HG03342 (cell line): Measurements from ENCODE around the gene MRPS5.
A peak's percentile ranks its signal among the peaks of the same experiment; 100 is the strongest.
"Not testable (repeated sequence)": the region's sequence is repeated elsewhere in the genome, so short reads cannot be mapped to it uniquely, and the experiment has no call there.

Experiments
- ATAC-seq: cut with Tn5 transposase; IDR thresholded peaks from one replicate; pipeline ENCODE4 v1.9.1; 2021; ENCODE audit warnings: mild to moderate bottlenecking, moderate library complexity; ENCODE audit not compliant: unreplicated experiment

Gene MRPS5

DNA sequence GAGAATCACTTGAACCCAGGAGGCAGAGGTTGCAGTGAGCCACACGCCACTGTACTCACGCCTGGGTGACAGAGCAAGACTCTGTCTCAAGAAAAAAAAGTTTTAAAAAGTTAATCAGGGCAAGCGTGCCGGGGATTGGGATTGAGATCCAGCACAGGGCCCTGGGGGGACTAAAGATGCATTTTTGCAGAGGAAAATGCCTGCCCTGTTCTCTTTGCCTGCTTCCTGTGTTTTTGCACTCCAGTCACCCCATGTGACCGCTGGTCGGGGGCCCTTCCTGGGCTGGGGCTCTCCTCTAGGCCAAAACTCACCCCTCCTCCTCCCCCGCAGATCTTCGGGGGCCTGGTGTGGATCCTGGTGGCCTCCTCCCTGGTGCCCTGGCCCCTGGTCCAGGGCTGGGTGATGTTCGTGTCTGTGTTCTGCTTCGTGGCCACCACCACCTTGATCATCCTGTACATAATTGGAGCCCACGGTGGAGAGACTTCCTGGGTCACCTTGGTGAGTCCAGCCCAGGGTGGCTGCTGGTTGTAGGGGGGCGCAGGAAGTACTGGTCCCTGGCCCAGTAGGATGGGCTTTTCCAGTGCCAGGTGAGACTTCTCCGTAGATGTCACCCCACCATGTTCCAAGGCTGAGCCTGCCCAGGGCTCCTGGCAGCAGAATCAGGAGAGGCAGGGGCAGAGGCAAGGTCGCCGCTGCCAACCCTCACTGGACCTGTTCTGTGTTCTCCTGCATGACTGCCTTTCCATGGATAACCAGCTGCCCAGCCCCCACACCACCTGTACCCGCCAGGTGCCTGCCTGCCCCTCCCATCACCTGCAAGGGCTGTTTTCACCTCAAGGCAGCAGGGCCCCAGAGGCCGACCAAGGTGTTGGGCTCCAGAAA is 73.7 kb downstream of the MRPS5 start:
- no peak for ATAC-seq

DNA sequence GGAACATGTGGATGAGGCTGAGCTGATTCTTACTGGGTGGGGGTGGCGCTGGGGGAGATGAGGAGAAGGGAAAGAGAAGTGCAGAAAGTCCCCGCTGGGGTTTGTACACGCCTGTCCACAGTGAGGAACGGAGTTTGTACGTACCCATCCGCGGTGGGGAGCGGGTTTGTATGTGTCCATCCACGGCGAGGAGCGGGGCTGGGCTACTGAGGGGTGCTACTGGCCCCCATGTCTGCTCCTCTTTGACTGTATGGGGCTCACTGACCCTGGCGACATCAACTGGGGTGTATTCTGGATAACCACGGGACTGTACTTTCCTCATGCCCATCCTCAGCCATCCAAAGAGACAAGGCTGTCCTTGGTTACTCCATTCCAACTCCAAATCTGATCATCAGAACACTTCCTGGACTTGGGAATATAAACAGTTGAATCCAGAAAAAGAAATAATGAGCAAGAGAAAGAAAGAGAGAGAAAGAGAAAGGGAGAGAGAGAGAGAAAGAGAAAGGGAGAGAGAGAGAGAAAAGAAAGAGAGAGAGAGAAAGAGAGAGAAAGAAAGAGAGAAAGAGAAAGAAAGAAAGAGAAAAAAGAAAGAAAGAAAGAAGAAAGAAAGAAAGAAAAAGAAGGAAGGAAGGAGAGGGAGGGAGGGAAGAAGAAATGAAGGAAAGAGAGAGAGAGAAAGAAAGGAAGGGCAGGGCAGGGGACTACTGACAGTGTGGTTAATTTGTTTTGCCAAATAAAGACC is 75.1 kb downstream of the MRPS5 start:
- ATAC-seq = no peak

DNA sequence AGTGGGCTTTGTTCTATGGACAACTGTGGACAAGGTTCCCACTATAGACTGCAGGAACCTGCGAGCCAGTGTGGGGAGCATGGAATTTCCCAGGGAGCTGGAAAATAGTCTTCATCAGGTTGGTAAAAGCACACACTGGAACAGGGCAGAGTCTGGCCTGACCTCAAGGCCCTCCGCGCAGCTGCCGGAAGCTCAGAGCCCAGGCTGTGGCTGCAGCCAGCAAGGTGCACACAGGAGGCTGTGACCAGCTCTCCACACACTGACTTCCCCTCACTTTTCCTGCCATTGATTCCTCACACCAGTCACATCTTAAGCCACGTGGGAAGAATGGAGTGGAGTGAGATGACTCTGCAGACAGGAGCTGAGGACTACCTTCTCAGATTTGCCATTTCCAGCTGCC is 77.0 kb downstream of the MRPS5 start:
- ATAC-seq = no peak

- no peak for ATAC-seq
Measured at GRCh38 chr2:95043300-95044093, 78.1 kb downstream of the MRPS5 start.

DNA sequence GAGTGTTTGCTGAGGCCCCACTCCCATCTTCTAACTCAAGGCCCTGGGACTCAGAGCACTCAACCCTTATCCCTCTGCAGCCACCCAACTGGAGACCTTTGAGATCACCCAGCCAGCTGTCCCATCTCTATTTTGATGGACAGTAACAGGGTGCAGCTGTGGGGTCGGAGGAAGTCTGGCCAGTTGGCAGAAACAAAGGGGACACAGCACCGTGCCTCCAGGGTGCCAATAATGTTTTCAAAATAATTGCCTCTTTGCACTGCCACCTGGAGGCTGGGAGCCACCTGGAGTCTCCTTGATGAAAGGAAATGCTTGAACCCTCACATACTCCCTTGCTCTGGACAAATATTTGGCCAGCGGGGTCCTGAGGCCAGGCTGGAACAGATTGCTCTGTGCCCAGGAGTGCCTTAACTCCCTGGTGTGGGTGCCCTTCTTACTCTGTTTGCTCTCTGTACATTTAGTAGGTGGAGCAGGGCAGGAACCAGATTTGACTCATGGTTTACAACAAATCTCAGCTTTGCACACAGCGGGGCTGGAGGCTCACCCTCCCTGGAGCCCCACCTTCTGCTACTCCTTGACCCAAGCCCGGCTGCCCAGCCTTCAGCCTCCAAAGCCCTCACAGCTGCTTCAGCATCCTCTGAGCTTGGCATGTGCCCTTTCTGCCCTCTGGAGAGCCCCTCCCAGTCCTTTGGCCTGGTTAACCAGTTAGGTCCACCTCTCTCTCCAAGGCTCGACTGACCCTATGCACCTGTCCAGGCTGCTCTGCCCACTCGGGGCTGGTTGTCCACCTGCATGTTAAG is 78.9 kb downstream of the MRPS5 start:
- no peak for ATAC-seq

GRCh38 chr2:95041824-95042442 is 79.7 kb downstream of the MRPS5 start:
- ATAC-seq = no peak

- ATAC-seq = peak; percentile 48
Measured at GRCh38 chr2:95041060-95041823, 80.4 kb downstream of the MRPS5 start.

DNA sequence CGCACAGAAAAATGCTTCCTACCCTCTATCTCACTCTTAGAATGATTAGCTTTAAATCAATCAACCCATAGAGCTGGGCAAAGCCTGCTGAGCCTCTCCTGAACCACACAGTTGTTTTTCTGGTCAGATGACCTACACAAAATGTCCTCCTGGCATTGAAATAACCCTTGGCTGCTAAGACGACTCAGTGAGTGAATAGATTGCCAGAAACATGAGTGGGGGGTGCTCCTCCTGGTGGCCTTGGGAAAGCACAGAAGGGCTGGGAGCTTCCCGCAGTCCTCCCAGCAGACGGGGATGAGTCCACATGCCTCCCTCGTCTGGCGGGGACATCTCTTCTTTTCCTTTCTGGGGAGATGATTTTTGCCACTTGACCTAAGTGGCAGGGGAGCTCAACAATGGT is 81.2 kb downstream of the MRPS5 start:
- ATAC-seq = no peak

DNA sequence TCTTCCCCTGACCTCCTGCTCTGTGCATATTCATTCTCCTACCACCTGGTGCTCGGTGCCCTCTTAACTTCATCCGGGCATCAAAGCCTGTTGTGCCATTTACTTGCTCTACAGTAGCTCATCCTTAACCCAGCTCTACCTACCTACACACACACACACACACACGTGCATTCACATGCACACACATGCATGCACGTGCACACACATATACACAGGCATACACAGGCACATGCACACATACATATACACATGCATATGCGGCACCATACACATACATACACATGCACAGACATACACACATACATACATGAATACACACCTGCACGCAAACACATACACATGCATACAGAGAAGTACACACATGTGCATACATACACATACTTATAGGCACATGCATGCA is 81.6 kb downstream of the MRPS5 start:
- no peak for ATAC-seq

- no peak for ATAC-seq
Measured at GRCh38 chr2:95039363-95039762, 82.2 kb downstream of the MRPS5 start.

GRCh38 chr2:95038635-95039298 is 82.8 kb downstream of the MRPS5 start:
- ATAC-seq = no peak

- not testable (repeated sequence) for ATAC-seq
Measured at GRCh38 chr2:95037841-95038585, 83.6 kb downstream of the MRPS5 start.

DNA sequence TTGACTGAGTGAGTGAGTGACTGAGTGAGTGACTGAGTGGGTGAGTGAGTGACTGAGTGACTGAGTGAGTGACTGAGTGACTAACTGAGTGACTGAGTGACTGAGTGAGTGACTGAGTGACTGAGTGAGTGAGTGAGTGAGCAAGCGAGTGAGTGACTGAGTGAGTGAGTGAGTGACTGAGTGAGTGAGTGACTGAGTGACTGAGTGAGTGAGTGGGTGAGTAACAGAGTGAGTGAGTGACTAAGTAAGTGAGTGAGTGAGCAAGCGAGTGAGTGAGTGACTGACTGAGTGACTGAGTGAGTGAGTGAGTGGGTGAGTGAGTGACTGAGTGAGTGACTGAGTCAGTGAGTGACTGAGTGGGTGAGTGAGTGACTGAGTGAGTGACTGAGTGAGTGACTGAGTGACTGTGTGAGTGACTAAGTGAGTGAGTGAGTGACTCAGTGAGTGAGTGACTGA is 84.2 kb downstream of the MRPS5 start:
- ATAC-seq = no peak

- ATAC-seq = no peak
Measured at GRCh38 chr2:95036596-95037383, 84.8 kb downstream of the MRPS5 start.
